IMR-90 (cell line): ENCODE results near the gene PRR22. TPM values are rescaled to one million over a fixed set of nuclear protein-coding genes. Genes with fewer than 3 reads are reported as not detected.

Experiments used
- ATAC-seq: fragments of 200-7000 bp; cut with Tn5 transposase; 2 replicates; pipeline ENCODE4 v1.9.1; 2020; ENCODE audit warnings: low read depth, mild to moderate bottlenecking, moderate library complexity
- BruUV-seq: library from RNA; stranded (reverse); fragments of 400-500 nt; replicated peaks from 2 replicates; lab custom pipeline; 2021; lab: Mats Ljungman, UMichigan
- CTCF ChIA-PET: fragments of 300-600 bp; formaldehyde crosslinking; extraction: SDS; loops from one replicate; lab custom pipeline; 2021; ENCODE audit warnings: antibody characterized with exemption; lab: Yijun Ruan, JAX
- POLR2A ChIA-PET: fragments of 300-600 bp; sonication (Branson Sonifier 250); formaldehyde crosslinking; loops from one replicate; lab custom pipeline; 2022; ENCODE audit warnings: antibody characterized with exemption; ENCODE audit not compliant: unreplicated experiment; lab: Charles Lee
- DNase-seq: peaks from one replicate; pipeline ENCODE4 v3.0.0; 2013
- H2AFZ ChIP-seq: replicated peaks from 2 replicates; pipeline ENCODE3; 2013; ENCODE audit warnings: low read length, mild to moderate bottlenecking; ENCODE audit not compliant: poor library complexity
- H2AK5ac ChIP-seq: 2 replicates; pipeline ENCODE4 v1.6.1; 2013; ENCODE audit warnings: low read depth, low read length, inconsistent platforms
- H2AK9ac ChIP-seq: replicated peaks from 2 replicates; pipeline ENCODE3; 2013; ENCODE audit warnings: mild to moderate bottlenecking, low read depth, low read length, moderate library complexity; ENCODE audit not compliant: poor library complexity
- H2BK120ac ChIP-seq: 2 replicates; pipeline ENCODE4 v1.6.1; 2013; ENCODE audit warnings: low read depth, low read length, inconsistent platforms
- H2BK15ac ChIP-seq: 3 replicates; pipeline ENCODE4 v1.6.1; 2013; ENCODE audit warnings: low read depth, low read length, inconsistent platforms
- H2BK20ac ChIP-seq: 2 replicates; pipeline ENCODE4 v1.6.1; 2013; ENCODE audit warnings: low read depth, mild to moderate bottlenecking, inconsistent platforms, low read length, moderate library complexity
- H2BK5ac ChIP-seq: 2 replicates; pipeline ENCODE4 v1.6.1; 2013; ENCODE audit warnings: mild to moderate bottlenecking, low read depth, low read length, inconsistent platforms; ENCODE audit not compliant: poor library complexity, severe bottlenecking
- H3K14ac ChIP-seq: replicated peaks from 2 replicates; pipeline ENCODE4 v1.6.1; 2013; ENCODE audit warnings: low read depth, low read length, inconsistent platforms
- H3K18ac ChIP-seq: 2 replicates; pipeline ENCODE4 v1.6.1; 2013; ENCODE audit warnings: low read depth, low read length, control low read depth
- H3K23ac ChIP-seq: 2 replicates; pipeline ENCODE4 v1.6.1; 2013; ENCODE audit warnings: low read depth, low read length, inconsistent platforms
- H3K27ac ChIP-seq: 2 replicates; pipeline ENCODE4 v1.5.1; 2013; ENCODE audit warnings: mild to moderate bottlenecking, control low read depth, low read length; ENCODE audit not compliant: insufficient read depth
- H3K27me3 ChIP-seq: 2 replicates; pipeline ENCODE4 v1.6.1; 2013; ENCODE audit warnings: low read length; ENCODE audit not compliant: control insufficient read depth, insufficient read depth
- H3K36me3 ChIP-seq: 2 replicates; pipeline ENCODE4 v1.6.1; 2013; ENCODE audit warnings: low read length, mixed read lengths; ENCODE audit not compliant: control insufficient read depth, insufficient read depth
- H3K4ac ChIP-seq: 2 replicates; pipeline ENCODE4 v1.6.1; 2013; ENCODE audit warnings: low read depth, low read length, inconsistent platforms
- H3K4me1 ChIP-seq: 2 replicates; pipeline ENCODE4 v1.6.1; 2013; ENCODE audit warnings: low read length, mixed read lengths; ENCODE audit not compliant: control insufficient read depth, insufficient read depth
- H3K4me2 ChIP-seq: 2 replicates; pipeline ENCODE4 v1.6.1; 2013; ENCODE audit warnings: low read depth, mild to moderate bottlenecking, control low read depth, low read length, moderate library complexity
- H3K4me3 ChIP-seq: 2 replicates; pipeline ENCODE4 v1.5.1; 2013; ENCODE audit warnings: low read depth, mild to moderate bottlenecking, control low read depth, low read length, moderate library complexity; ENCODE audit not compliant: insufficient read depth
- H3K56ac ChIP-seq: 2 replicates; pipeline ENCODE4 v1.6.1; 2013; ENCODE audit warnings: low read length, inconsistent platforms; ENCODE audit not compliant: insufficient read depth; ENCODE audit errors: extremely low read depth
- H3K79me1 ChIP-seq, 2 experiments: 2 replicates each; pipeline ENCODE4 v1.6.1; 2013; ENCODE audit warnings: low read length in 2 of 2, inconsistent platforms in 1 of 2, low read depth in 1 of 2
- H3K9ac ChIP-seq: 2 replicates; pipeline ENCODE4 v1.6.1; 2013; ENCODE audit warnings: low read depth, low read length, control low read depth
- H3K9me1 ChIP-seq: 2 replicates; pipeline ENCODE4 v1.6.1; 2013; ENCODE audit warnings: low read length, inconsistent platforms; ENCODE audit not compliant: insufficient read depth
- H3K9me3 ChIP-seq: 2 replicates; pipeline ENCODE4 v1.6.1; 2013; ENCODE audit warnings: low read length; ENCODE audit not compliant: control insufficient read depth, insufficient read depth
- H4K20me1 ChIP-seq: 2 replicates; pipeline ENCODE4 v1.6.1; 2013; ENCODE audit warnings: low read length, inconsistent platforms; ENCODE audit not compliant: insufficient read depth
- H4K5ac ChIP-seq: 2 replicates; pipeline ENCODE4 v1.6.1; 2013; ENCODE audit warnings: mild to moderate bottlenecking, low read depth, low read length, control low read depth
- H4K8ac ChIP-seq, 2 experiments: 2 replicates each; pipeline ENCODE4 v1.6.1; 2013; ENCODE audit warnings: low read depth in 2 of 2, low read length in 2 of 2, control low read depth in 1 of 2, inconsistent platforms in 1 of 2
- H4K91ac ChIP-seq: 2 replicates; pipeline ENCODE4 v1.6.1; 2013; ENCODE audit warnings: low read depth, low read length, inconsistent platforms; ENCODE audit not compliant: insufficient read depth
- BHLHE40 ChIP-seq: fragments of 150-350 bp; IDR thresholded peaks from 2 replicates; pipeline ENCODE4 v1.6.1; 2016; ENCODE audit warnings: mild to moderate bottlenecking, low read depth, low read length
- CEBPB ChIP-seq: IDR thresholded peaks from 2 replicates; pipeline ENCODE4 v1.6.1; 2012; ENCODE audit warnings: low read depth, low read length, improper control_type of control experiment
- FOS ChIP-seq: fragments of 150-350 bp; IDR thresholded peaks from 2 replicates; pipeline ENCODE4 v1.6.1; 2016; ENCODE audit warnings: low read depth, low read length
- MXI1 ChIP-seq: IDR thresholded peaks from 2 replicates; pipeline ENCODE4 v1.6.1; 2012; ENCODE audit warnings: low read depth, mild to moderate bottlenecking, low read length, moderate library complexity, borderline replicate concordance
- WGBS, 2 experiments: methylation state at CpG; one replicate each; pipeline versions ENCODE4 v1.1.5 to v1.1.7; 2013; ENCODE audit warnings: missing lambda C conversion rate in 2 of 2; ENCODE audit not compliant: insufficient read length in 1 of 2; ENCODE audit errors: extremely low coverage in 2 of 2; 5-methylcytosine and 5-hydroxymethylcytosine counted together
- dilution Hi-C: fragments of 300-500 bp; cut with HindIII; formaldehyde crosslinking; loops from one replicate; pipeline ENCODE4 v1.14.3; 2018; ENCODE audit warnings: low sequenced_read_pairs; ENCODE audit not compliant: unreplicated experiment
- in situ Hi-C: fragments of 300-500 bp; cut with MboI; formaldehyde crosslinking; loops from 3 replicates; pipeline ENCODE4 v1.14.3; 2019; ENCODE audit warnings: low sequenced_read_pairs, inconsistent platforms, mixed read lengths
- intact Hi-C: fragments of 100-400 bp; cut with micrococcal nuclease; formaldehyde crosslinking; loops from 2 replicates; pipeline ENCODE4 v1.10.0; 2022
- polyA plus RNA-seq, 3 experiments: library from polyadenylated mRNA; depleted of rRNA; stranded (reverse); fragments of >200 nt; gene quantifications; 2 replicates each; pipeline ENCODE4 v1.2.3, GENCODE V29; 2012; ENCODE audit warnings: low replicate concordance in 1 of 3
- total RNA-seq: library from RNA; depleted of rRNA; stranded (reverse); fragments of >200 nt; gene quantifications from 2 replicates; pipeline ENCODE4 v1.2.3, GENCODE V29; 2012
- TF ChIP-seq, protein P1 (sequence below): conservative IDR thresholded peaks from 2 replicates; pipeline ENCODE4 v1.5.1; 2012; ENCODE audit warnings: mild to moderate bottlenecking, low read depth, low read length, improper control_type of control experiment

PRR22 gene
- total and polyA plus RNA-seq, 2 of the 4 experiments (the other 2 are of a cell fraction), result 0.92 TPM; not detected in 1

DNA sequence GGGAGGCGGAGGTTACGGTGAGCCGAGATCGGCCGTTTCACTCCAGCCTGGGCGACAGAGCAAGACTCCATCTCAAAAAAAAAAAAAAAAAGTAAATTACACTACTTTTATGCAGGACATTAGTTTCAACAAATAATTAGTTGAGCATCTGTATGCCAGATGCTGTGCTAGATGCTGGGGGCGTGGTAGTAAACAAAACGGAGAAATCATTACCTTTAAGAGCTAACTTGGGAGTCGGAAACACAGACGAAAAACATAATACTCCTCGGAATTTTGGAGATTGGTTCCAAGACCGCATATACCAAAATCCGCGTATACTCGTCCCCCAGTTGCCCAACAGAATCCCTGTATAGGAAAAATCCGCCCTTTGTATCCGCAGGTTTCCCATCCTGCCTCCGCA, 7.7 kb upstream of the PRR22 start:
- Histone ChIP-seq H2AFZ (no peak overlapping the region), H2AK5ac (no peak overlapping the region), H3K4me3 (no peak overlapping the region), H3K9me3 (no peaks in the 10 kb centered on the region), H4K91ac (no peak overlapping the region), H3K4me1 (0 out of 2 replicates have a peak, but pooled peaks cover 2% of the 10 kb centered on the region), H3K27me3 (no peaks in the 10 kb centered on the region), H3K14ac (no peak overlapping the region), H2BK120ac (no peak overlapping the region), H2BK5ac (no peak overlapping the region), H3K56ac (no peak overlapping the region), H3K4ac (no peak overlapping the region), H2BK15ac (no peak overlapping the region), H3K36me3 (peaks cover 21% of the 10 kb centered on the region), H3K4me2 (no peak overlapping the region), H4K8ac (no peak overlapping the region), H3K9me1 (0 out of 2 replicates have a peak, but pooled peaks cover 3% of the 10 kb centered on the region), H3K79me1 (peaks cover 0 to 11% of the 10 kb centered on the region in 2 experiments; a peak in 2 of 4 replicates), H3K27ac (no peak overlapping the region), H3K18ac (no peak overlapping the region), H4K5ac (no peak overlapping the region), H3K23ac (no peak overlapping the region), H2BK20ac (no peak overlapping the region), H2AK9ac (no peak overlapping the region), H3K9ac (no peak overlapping the region), H4K20me1 (peaks cover 7% of the 10 kb centered on the region)
- ATAC-seq, result no peak
- TF ChIP-seq BHLHE40, result no peak
- no peak for TF ChIP-seq FOS
- TF ChIP-seq MXI1, result no peak
- TF ChIP-seq CEBPB, result no peak
- TF ChIP-seq, protein P1, sequence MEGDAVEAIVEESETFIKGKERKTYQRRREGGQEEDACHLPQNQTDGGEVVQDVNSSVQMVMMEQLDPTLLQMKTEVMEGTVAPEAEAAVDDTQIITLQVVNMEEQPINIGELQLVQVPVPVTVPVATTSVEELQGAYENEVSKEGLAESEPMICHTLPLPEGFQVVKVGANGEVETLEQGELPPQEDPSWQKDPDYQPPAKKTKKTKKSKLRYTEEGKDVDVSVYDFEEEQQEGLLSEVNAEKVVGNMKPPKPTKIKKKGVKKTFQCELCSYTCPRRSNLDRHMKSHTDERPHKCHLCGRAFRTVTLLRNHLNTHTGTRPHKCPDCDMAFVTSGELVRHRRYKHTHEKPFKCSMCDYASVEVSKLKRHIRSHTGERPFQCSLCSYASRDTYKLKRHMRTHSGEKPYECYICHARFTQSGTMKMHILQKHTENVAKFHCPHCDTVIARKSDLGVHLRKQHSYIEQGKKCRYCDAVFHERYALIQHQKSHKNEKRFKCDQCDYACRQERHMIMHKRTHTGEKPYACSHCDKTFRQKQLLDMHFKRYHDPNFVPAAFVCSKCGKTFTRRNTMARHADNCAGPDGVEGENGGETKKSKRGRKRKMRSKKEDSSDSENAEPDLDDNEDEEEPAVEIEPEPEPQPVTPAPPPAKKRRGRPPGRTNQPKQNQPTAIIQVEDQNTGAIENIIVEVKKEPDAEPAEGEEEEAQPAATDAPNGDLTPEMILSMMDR, result no peak
- intact Hi-C loops (loop anchor here (10.0 kb wide), 1 partner anchor 663 kb away; the partner anchor contains the start of gene SLC25A23), in situ Hi-C loops (no loop called here), dilution Hi-C loops (no loop called here)
- BruUV-seq, result no TSS peak
- DNase-seq, result no peak
- ChIA-PET POLR2A (no interaction called here), CTCF (no interaction called here)
- 96% methylated on average over 7 of the region's 18 CpGs; no CpG with 5 or more reads in 1 of the 2 experiments for WGBS, 2 experiments
